Fibroblast of the aortic adventitia (primary cell): ENCODE data around the gene ACTG2. TPM values are rescaled to one million over a fixed set of nuclear protein-coding genes. Genes with fewer than 3 reads are reported as not detected.

Experiments used
- DNase-seq: peaks from one replicate; pipeline ENCODE4 v3.0.0-alpha.2; 2010; ENCODE audit warnings: low read depth
- H3K4me3 ChIP-seq: 2 replicates; pipeline ENCODE4 v1.5.1; 2011; ENCODE audit warnings: low read depth, mild to moderate bottlenecking, control low read depth, low read length, moderate library complexity
- CTCF ChIP-seq: IDR thresholded peaks from 2 replicates; pipeline ENCODE4 v1.5.1; 2011; ENCODE audit warnings: mild to moderate bottlenecking, low read length, control low read depth, inconsistent platforms; ENCODE audit not compliant: insufficient read depth
- small RNA-seq: library from RNA; depleted of rRNA; stranded (forward); fragments of <200 nt; gene quantifications from one replicate; pipeline ENCODE3, GENCODE V24; 2012
- total RNA-seq: library from RNA; depleted of rRNA; stranded (reverse); fragments of >200 nt; gene quantifications from 2 replicates; pipeline ENCODE4 v1.2.3, GENCODE V29; 2012; ENCODE audit warnings: low replicate concordance

ACTG2 gene
- total RNA-seq, 1 donor = 2.4 TPM

GRCh38 chr2:73964223-73964622 is 71.4 kb downstream of the ACTG2 start:
- DNase-seq = no peak
- no peak overlapping the region for H3K4me3 ChIP-seq
- TF ChIP-seq CTCF = no peak

DNA sequence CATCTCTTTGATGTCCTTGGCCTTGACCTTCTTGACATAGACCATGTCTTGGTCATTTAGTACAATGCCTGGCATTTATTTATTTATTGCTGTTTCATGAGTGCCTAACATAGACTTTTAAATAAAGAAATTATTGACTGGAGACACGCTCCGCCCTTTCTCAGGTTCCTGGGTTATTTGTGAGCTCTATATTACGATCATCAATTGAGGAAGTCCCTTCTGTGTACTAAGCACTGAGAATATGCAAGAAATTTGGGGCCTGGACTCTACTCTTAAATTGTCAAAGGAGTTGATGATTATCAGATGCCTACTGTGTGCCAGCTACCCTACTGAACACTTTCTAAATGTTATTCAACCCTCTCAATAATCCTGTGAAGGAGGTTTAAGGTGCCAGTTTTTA is 72.2 kb downstream of the ACTG2 start:
- H3K4me3 ChIP-seq = no peak overlapping the region
- TF ChIP-seq CTCF = no peak
- DNase-seq = no peak

DNA sequence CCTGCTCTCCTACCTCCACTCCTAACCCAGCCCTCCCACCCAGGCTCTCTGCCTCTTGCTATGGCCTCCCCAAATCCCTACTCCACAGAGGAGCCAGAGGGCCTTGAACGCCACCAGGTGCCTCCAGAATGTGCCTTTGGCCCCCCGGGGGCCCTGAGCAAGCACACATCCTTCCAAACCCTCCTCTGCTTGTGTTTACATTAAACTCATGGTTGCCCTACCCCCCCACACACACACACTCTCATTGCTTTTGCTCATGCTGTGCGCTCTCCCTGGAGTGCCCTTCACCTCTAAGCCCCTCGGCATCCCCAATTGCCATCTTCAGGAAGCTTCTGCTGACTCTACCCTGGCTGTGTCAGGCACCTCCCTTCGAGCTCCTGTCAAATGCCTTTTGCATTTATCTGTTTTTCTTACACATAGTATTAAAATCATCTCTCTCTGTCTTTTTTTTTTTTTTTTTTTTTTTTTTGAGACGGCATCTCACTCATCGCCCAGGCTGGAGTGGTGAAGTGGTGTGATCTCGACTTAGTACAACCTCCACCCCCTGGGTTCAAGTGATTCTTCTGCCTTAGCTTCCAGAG is 75.6 kb downstream of the ACTG2 start:
- no peak for DNase-seq
- no peak overlapping the region for H3K4me3 ChIP-seq
- no peak for TF ChIP-seq CTCF

DNA sequence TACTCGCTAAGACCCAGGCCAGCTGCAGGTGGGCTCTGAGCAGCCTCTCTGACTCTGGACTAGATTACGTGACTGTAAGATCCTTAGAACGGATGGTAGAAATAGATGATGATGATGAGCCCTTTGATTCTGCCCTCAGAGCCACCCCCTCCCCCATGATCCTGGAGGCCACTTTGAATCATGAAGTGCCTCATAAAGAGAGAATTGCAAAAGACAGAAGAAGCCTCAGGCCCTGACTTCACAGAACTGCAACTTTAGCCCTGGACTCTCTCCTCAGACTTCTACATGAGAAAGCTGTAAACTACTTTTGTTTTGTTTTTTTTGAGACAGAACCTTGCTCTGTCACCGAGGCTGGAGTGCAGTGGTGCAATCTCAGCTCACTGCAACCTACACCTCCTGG is 76.5 kb downstream of the ACTG2 start:
- no peak for DNase-seq
- TF ChIP-seq CTCF = no peak
- no peak overlapping the region for H3K4me3 ChIP-seq

Small RNA genes within 50 kb of the gene (small RNA-seq; reads per million reads assigned to genes)
- gene RNA5SP97 = not detected

Other genes with a start within 250 kb of the ACTG2 start
- gene TPRKB, start 155.7 kb upstream of the ACTG2 start, total RNA-seq = 8.3 and 54.8 TPM in 2 replicates
- 28.0 and 49.0 TPM in 2 replicates for gene DUSP11, start 112.9 kb upstream of the ACTG2 start, total RNA-seq
- gene C2orf78, start 108.8 kb upstream of the ACTG2 start, total RNA-seq = not detected in 2 replicates
- gene STAMBP, start 64.0 kb upstream of the ACTG2 start, total RNA-seq = 9.6 and 34.2 TPM in 2 replicates
- gene DGUOK, start 33.9 kb downstream of the ACTG2 start, total RNA-seq = 15.3 and 57.7 TPM in 2 replicates
- 2.4 and 6.1 TPM in 2 replicates for gene TET3, start 91.9 kb downstream of the ACTG2 start, total RNA-seq